H9 (cell line): ENCODE results near the gene FAM162A. TPM values are rescaled to one million over a fixed set of nuclear protein-coding genes. Genes with fewer than 3 reads are reported as not detected.
A peak's percentile ranks its signal among the peaks of the same experiment; 100 is the strongest.

Experiments used
- DNase-seq: peaks from one replicate; pipeline ENCODE4 v3.0.0-alpha.2; 2017
- H2AFZ ChIP-seq: one replicate; pipeline ENCODE4 v1.6.1; 2013; ENCODE audit warnings: mild to moderate bottlenecking, low read length, control low read depth, moderate library complexity
- H2AK5ac ChIP-seq: 2 replicates; pipeline ENCODE4 v1.6.1; 2013; ENCODE audit warnings: low read length, control low read depth, mixed read lengths; ENCODE audit not compliant: insufficient read length
- H2BK120ac ChIP-seq: one replicate; pipeline ENCODE4 v1.6.1; 2013; ENCODE audit warnings: low read depth, mild to moderate bottlenecking, low read length, control low read depth, inconsistent platforms; ENCODE audit not compliant: poor library complexity, severe bottlenecking
- H2BK12ac ChIP-seq: 2 replicates; pipeline ENCODE4 v1.6.1; 2013; ENCODE audit warnings: low read length, control low read depth, mixed read lengths, low read depth; ENCODE audit not compliant: insufficient read length
- H2BK15ac ChIP-seq: 2 replicates; pipeline ENCODE4 v1.6.1; 2013; ENCODE audit warnings: low read depth, low read length, control low read depth
- H2BK20ac ChIP-seq: one replicate; pipeline ENCODE4 v1.6.1; 2013; ENCODE audit warnings: low read depth, mild to moderate bottlenecking, low read length, control low read depth, inconsistent platforms; ENCODE audit not compliant: poor library complexity, severe bottlenecking
- H2BK5ac ChIP-seq: 2 replicates; pipeline ENCODE4 v1.6.1; 2013; ENCODE audit warnings: low read length, control low read depth, mixed read lengths; ENCODE audit not compliant: insufficient read length
- H3K14ac ChIP-seq: 2 replicates; pipeline ENCODE4 v1.6.1; 2013; ENCODE audit warnings: low read length, control low read depth; ENCODE audit not compliant: insufficient read depth
- H3K18ac ChIP-seq: 2 replicates; pipeline ENCODE4 v1.6.1; 2013; ENCODE audit warnings: low read depth, mild to moderate bottlenecking, mixed read lengths, low read length, control low read depth; ENCODE audit not compliant: insufficient read length
- H3K23ac ChIP-seq: 2 replicates; pipeline ENCODE4 v1.6.1; 2013; ENCODE audit warnings: low read length, control low read depth, mixed read lengths, low read depth; ENCODE audit not compliant: insufficient read length
- H3K23me2 ChIP-seq: 2 replicates; pipeline ENCODE4 v1.6.1; 2013; ENCODE audit warnings: low read depth, mild to moderate bottlenecking, mixed read lengths, low read length, control low read depth; ENCODE audit not compliant: insufficient read length, poor library complexity, severe bottlenecking
- H3K27ac ChIP-seq: 2 replicates; pipeline ENCODE4 v1.5.1; 2013; ENCODE audit warnings: low read length, control low read depth, mixed read lengths, low read depth; ENCODE audit not compliant: insufficient read length
- H3K27me3 ChIP-seq: 2 replicates; pipeline ENCODE4 v1.6.1; 2013; ENCODE audit warnings: low read length, control low read depth, inconsistent platforms; ENCODE audit not compliant: insufficient read depth
- H3K4ac ChIP-seq: 2 replicates; pipeline ENCODE4 v1.6.1; 2013; ENCODE audit warnings: low read depth, mild to moderate bottlenecking, control low read depth, inconsistent platforms, low read length, moderate library complexity
- H3K4me1 ChIP-seq: 2 replicates; pipeline ENCODE4 v1.6.1; 2013; ENCODE audit warnings: low read length, control low read depth, inconsistent platforms; ENCODE audit not compliant: insufficient read depth
- H3K4me2 ChIP-seq: 2 replicates; pipeline ENCODE4 v1.6.1; 2013; ENCODE audit warnings: low read length, control low read depth, mixed read lengths; ENCODE audit not compliant: insufficient read length, insufficient read depth
- H3K56ac ChIP-seq: 2 replicates; pipeline ENCODE4 v1.6.1; 2013; ENCODE audit warnings: low read depth, mild to moderate bottlenecking, mixed read lengths, low read length, control low read depth; ENCODE audit not compliant: insufficient read length
- H3K79me1 ChIP-seq: 2 replicates; pipeline ENCODE4 v1.6.1; 2013; ENCODE audit warnings: low read depth, mild to moderate bottlenecking, moderate library complexity, low read length, control low read depth, inconsistent platforms; ENCODE audit not compliant: insufficient read depth, poor library complexity, severe bottlenecking
- H3K79me2 ChIP-seq: 2 replicates; pipeline ENCODE4 v1.6.1; 2013; ENCODE audit warnings: low read length, control low read depth, inconsistent platforms; ENCODE audit not compliant: insufficient read depth
- H3K9ac ChIP-seq: 2 replicates; pipeline ENCODE4 v1.6.1; 2013; ENCODE audit warnings: low read length, control low read depth, mixed read lengths; ENCODE audit not compliant: insufficient read length; ENCODE audit errors: extremely low read depth
- H3K9me3 ChIP-seq: one replicate; pipeline ENCODE4 v1.6.1; 2013; ENCODE audit warnings: low read depth, low read length, inconsistent platforms; ENCODE audit not compliant: control insufficient read depth
- H3T11ph ChIP-seq: one replicate; pipeline ENCODE4 v1.6.1; 2013; ENCODE audit warnings: mild to moderate bottlenecking, low read length, control low read depth, inconsistent platforms
- H4K20me1 ChIP-seq: one replicate; pipeline ENCODE4 v1.6.1; 2013; ENCODE audit not compliant: control insufficient read depth, insufficient read length, insufficient read depth
- H4K5ac ChIP-seq: 2 replicates; pipeline ENCODE4 v1.6.1; 2013; ENCODE audit warnings: low read depth, mild to moderate bottlenecking, mixed read lengths, low read length, control low read depth; ENCODE audit not compliant: insufficient read length
- H4K8ac ChIP-seq: replicated peaks from 2 replicates; pipeline ENCODE4 v1.6.1; 2013; ENCODE audit warnings: low read length, control low read depth, mixed read lengths, low read depth; ENCODE audit not compliant: insufficient read length
- H4K91ac ChIP-seq: 2 replicates; pipeline ENCODE4 v1.6.1; 2013; ENCODE audit warnings: low read depth, mild to moderate bottlenecking, moderate library complexity, mixed read lengths, low read length, control low read depth; ENCODE audit not compliant: insufficient read length
- H3K27ac Mint-ChIP-seq, 3 experiments: 2 replicates in 2 of 3; 3 replicates in 1 of 3; pipeline ENCODE4 v1.8.0; 2020 to 2021; ENCODE audit warnings: mixed read lengths in 3 of 3, mild to moderate bottlenecking in 1 of 3, moderate library complexity in 1 of 3
- H3K27me3 Mint-ChIP-seq: 2 replicates; pipeline ENCODE4 v1.8.0; 2021; ENCODE audit warnings: low read depth, mild to moderate bottlenecking, moderate library complexity, mixed read lengths
- H3K36me3 Mint-ChIP-seq, 3 experiments: 2 replicates in 2 of 3; 3 replicates in 1 of 3; pipeline ENCODE4 v1.8.0; 2020 to 2021; ENCODE audit warnings: low read depth in 3 of 3, mixed read lengths in 3 of 3; ENCODE audit not compliant: insufficient read depth in 1 of 3
- H3K4me1 Mint-ChIP-seq, 2 experiments: 2 replicates each; pipeline ENCODE4 v1.8.0; 2020; ENCODE audit warnings: mixed read lengths in 2 of 2
- H3K4me3 Mint-ChIP-seq, 2 experiments: 2 replicates in 1 of 2; 3 replicates in 1 of 2; pipeline ENCODE4 v1.8.0; 2020 to 2021; ENCODE audit warnings: mild to moderate bottlenecking in 2 of 2, mixed read lengths in 2 of 2, moderate library complexity in 1 of 2
- H3K9me3 Mint-ChIP-seq, 2 experiments: 2 replicates in 1 of 2; 3 replicates in 1 of 2; pipeline ENCODE4 v1.8.0; 2020; ENCODE audit warnings: mild to moderate bottlenecking in 2 of 2, mixed read lengths in 2 of 2, moderate library complexity in 1 of 2
- CTCF ChIP-seq: fragments of 200-600 bp; sonication (generic); conservative IDR thresholded peaks from 3 replicates; pipeline ENCODE4 v1.8.0; 2021; ENCODE audit warnings: antibody characterized with exemption, mild to moderate bottlenecking
- WGBS: extraction: QIAGEN DNeasy Blood & Tissue Kit; methylation state at CpG from one replicate; pipeline ENCODE4 v1.1.7; 2013; ENCODE audit warnings: missing lambda C conversion rate, low lambda C conversion rate, mixed read lengths; ENCODE audit not compliant: insufficient read length; ENCODE audit errors: extremely low coverage; 5-methylcytosine and 5-hydroxymethylcytosine counted together
- total RNA-seq: library from RNA; stranded (reverse); gene quantifications from 2 replicates; pipeline ENCODE4 v1.2.1, GENCODE V29; 2021

Gene FAM162A
- total RNA-seq, 1 experiment from 2014 or later, result 78.5 TPM

GRCh38 chr3:122414391-122414790, 30.4 kb downstream of the FAM162A start:
- no peak for DNase-seq
- H4K91ac ChIP-seq, result no peak overlapping the region
- H4K20me1 ChIP-seq, result no peaks in the 10 kb centered on the region
- H3K4me1 ChIP-seq, result no peaks in the 10 kb centered on the region
- Mint-ChIP-seq H3K4me1 (peaks cover 16 to 18% of the 10 kb centered on the region in 2 experiments), H3K4me3 (peak overlapping the region; percentile 96 to 98; a peak in 3 of 5 replicates), H3K36me3 (peaks cover under 1 to 15% (median 14%) of the 10 kb centered on the region in 3 experiments; a peak in 6 of 7 replicates), H3K9me3 (no peaks in the 10 kb centered on the region; a peak in 1 of 5 replicates), H3K27ac (no peak overlapping the region), H3K27me3 (no peaks in the 10 kb centered on the region; the same call in 1 of the 2 replicates)
- H2BK5ac ChIP-seq, result no peak overlapping the region
- H2BK120ac ChIP-seq, result no peak overlapping the region
- no peak overlapping the region for H3K14ac ChIP-seq
- H3K18ac ChIP-seq, result no peak overlapping the region
- H3K9ac ChIP-seq, result no peak overlapping the region
- H2BK12ac ChIP-seq, result no peak overlapping the region
- no peak overlapping the region for H3K4ac ChIP-seq
- H2BK15ac ChIP-seq, result no peak overlapping the region
- no peak overlapping the region for H2AK5ac ChIP-seq
- H3K79me2 ChIP-seq, result no peaks in the 10 kb centered on the region
- H3T11ph ChIP-seq, result no peak overlapping the region
- no peak overlapping the region for H4K8ac ChIP-seq
- no peaks in the 10 kb centered on the region for H3K79me1 ChIP-seq
- H3K23me2 ChIP-seq, result peaks cover 8% of the 10 kb centered on the region
- no peak overlapping the region for H3K27ac ChIP-seq
- no peak overlapping the region for H4K5ac ChIP-seq
- no CpG with 5 or more reads among the region's 3 CpGs for WGBS
- no peak overlapping the region for H3K23ac ChIP-seq
- no peaks in the 10 kb centered on the region for H3K27me3 ChIP-seq
- H3K4me2 ChIP-seq, result no peak overlapping the region
- no peak for TF ChIP-seq CTCF
- no peaks in the 10 kb centered on the region for H3K9me3 ChIP-seq
- H2BK20ac ChIP-seq, result no peak overlapping the region
- H3K56ac ChIP-seq, result no peak overlapping the region
- no peak overlapping the region for H2AFZ ChIP-seq
